DND-41 (cell line): ENCODE results near the gene ITFG1.
A peak's percentile ranks its signal among the peaks of the same experiment; 100 is the strongest.

Experiments
- ATAC-seq: fragments of 200-7000 bp; cut with Tn5 transposase; 3 replicates; pipeline ENCODE4 v1.9.1; 2021; ENCODE audit warnings: low read depth; ENCODE audit not compliant: insufficient read depth
- DNase-seq: peaks from one replicate; pipeline ENCODE4 v3.0.0-alpha.2; 2020
- H2AFZ ChIP-seq: 2 replicates; pipeline ENCODE4 v1.6.0; 2012; ENCODE audit warnings: low read depth, low read length
- H3K27ac ChIP-seq: 2 replicates; pipeline ENCODE4 v1.5.1; 2012; ENCODE audit warnings: low read length, inconsistent platforms
- H3K27me3 ChIP-seq: fragments of 200-600 bp; sonication (generic); 2 replicates; pipeline ENCODE4 v1.6.0; 2012; ENCODE audit warnings: low read length, mild to moderate bottlenecking, inconsistent platforms; ENCODE audit not compliant: insufficient read depth, poor library complexity
- H3K36me3 ChIP-seq: 2 replicates; pipeline ENCODE4 v1.5.1; 2012; ENCODE audit warnings: low read length, inconsistent platforms; ENCODE audit not compliant: insufficient read depth
- H3K4me1 ChIP-seq: 2 replicates; pipeline ENCODE4 v1.5.1; 2012; ENCODE audit warnings: mild to moderate bottlenecking, low read length; ENCODE audit not compliant: insufficient read depth
- H3K4me2 ChIP-seq: 2 replicates; pipeline ENCODE4 v1.6.0; 2012; ENCODE audit warnings: mild to moderate bottlenecking, moderate library complexity, low read length, inconsistent platforms; ENCODE audit not compliant: insufficient read depth
- H3K4me3 ChIP-seq, 2 experiments: fragments of 200-600 bp in 1 of 2; shearing (Covaris generic) in 1 of 2; 2 replicates each; pipeline ENCODE4 v1.5.1; 2012 to 2016; ENCODE audit warnings: inconsistent platforms in 2 of 2, low read length in 2 of 2, mild to moderate bottlenecking in 2 of 2, low read depth in 1 of 2, moderate library complexity in 1 of 2
- H3K79me2 ChIP-seq: 2 replicates; pipeline ENCODE4 v1.6.0; 2012; ENCODE audit warnings: low read length, inconsistent platforms; ENCODE audit not compliant: insufficient read depth
- H3K9ac ChIP-seq: 2 replicates; pipeline ENCODE4 v1.6.0; 2012; ENCODE audit warnings: low read depth, mild to moderate bottlenecking, inconsistent platforms, low read length, moderate library complexity
- H3K9me3 ChIP-seq: 2 replicates; pipeline ENCODE4 v1.5.1; 2012; ENCODE audit warnings: low read length, moderate library complexity, mild to moderate bottlenecking, inconsistent platforms; ENCODE audit not compliant: insufficient read depth, severe bottlenecking
- H4K20me1 ChIP-seq: 2 replicates; pipeline ENCODE4 v1.6.0; 2012; ENCODE audit warnings: low read length; ENCODE audit not compliant: insufficient read depth
- CTCF ChIP-seq: IDR thresholded peaks from 2 replicates; pipeline ENCODE4 v1.5.1; 2012; ENCODE audit warnings: borderline replicate concordance, low read length, moderate library complexity, mild to moderate bottlenecking; ENCODE audit not compliant: poor library complexity, severe bottlenecking; ENCODE audit errors: extremely low read depth
- EZH2 ChIP-seq: IDR thresholded peaks from 3 replicates; pipeline ENCODE4 v1.6.1; 2012; ENCODE audit warnings: borderline replicate concordance, low read depth, mild to moderate bottlenecking, moderate library complexity, low read length, inconsistent platforms; ENCODE audit not compliant: severe bottlenecking

The ITFG1 gene

DNA sequence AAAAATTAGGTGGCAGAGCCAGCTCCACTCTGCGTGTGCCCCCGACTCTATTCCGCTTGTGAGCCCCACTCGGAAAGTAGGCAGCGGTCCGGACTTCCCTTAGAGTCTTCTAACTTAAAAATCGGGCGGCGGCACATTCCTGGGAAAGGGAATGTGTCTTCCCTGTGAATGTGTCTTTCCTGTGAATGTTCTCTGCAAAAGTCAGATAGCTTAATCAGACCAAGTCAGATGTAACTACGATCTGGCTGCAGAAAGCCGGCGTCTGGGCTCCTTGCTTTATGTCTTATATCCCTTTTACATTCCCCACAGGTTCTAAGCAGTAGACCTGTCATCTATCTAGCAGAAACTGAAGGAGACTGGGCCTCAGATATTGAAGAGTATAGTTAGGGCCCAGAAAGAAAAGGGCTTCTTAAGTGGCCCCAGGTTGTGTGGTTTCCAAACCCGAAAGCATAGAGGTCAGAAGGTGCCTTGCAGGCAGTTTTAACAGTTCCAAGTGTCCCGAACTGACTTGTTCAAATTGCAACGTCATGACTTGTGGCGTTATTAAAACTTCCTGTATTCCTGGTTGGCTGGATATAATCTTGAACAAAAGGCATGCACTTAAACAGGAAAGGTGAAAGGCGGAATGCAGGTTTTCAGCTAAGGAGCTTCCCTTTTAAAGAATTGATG is 869 bp upstream of the ITFG1 start:
- peak overlapping the region; percentile 83 for H3K27ac ChIP-seq
- DNase-seq: peak; percentile 39
- peak overlapping the region; percentile 83 for H3K4me2 ChIP-seq
- peaks cover 56% of the 10 kb centered on the region for H3K4me1 ChIP-seq
- no peak for TF ChIP-seq EZH2
- TF ChIP-seq CTCF: peak; percentile 12
- H3K36me3 ChIP-seq: peaks cover 15% of the 10 kb centered on the region
- H2AFZ ChIP-seq: peak overlapping the region; percentile 91
- peaks cover 84% of the 10 kb centered on the region for H3K79me2 ChIP-seq
- H3K9ac ChIP-seq: peak overlapping the region; percentile 87
- H3K27me3 ChIP-seq: no peaks in the 10 kb centered on the region
- peak overlapping the region; percentile 71 to 72 for H3K4me3 ChIP-seq
- no peaks in the 10 kb centered on the region for H4K20me1 ChIP-seq
- no peaks in the 10 kb centered on the region for H3K9me3 ChIP-seq
- peak; percentile 34 for ATAC-seq

DNA sequence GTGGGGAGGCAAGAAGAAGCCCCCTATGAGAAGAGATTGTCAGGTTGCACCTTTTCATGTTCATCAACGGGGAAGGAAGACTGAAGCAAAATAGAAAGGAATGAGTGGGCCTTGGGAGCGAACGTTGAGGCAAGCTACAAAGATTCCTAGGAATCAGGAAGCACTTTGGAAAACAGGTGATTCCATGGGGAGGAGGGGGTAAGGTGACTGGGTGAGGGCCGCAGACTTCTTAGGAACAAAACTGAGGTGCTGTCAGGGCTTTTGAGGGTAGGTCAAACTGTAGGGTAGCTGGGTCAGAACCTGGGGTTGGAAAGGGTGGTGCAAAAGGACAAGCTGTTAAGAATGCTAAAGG is 528 bp downstream of the ITFG1 start:
- TF ChIP-seq EZH2 (no peak), CTCF (no peak)
- Histone ChIP-seq H3K4me2 (peak overlapping the region; percentile 77), H4K20me1 (no peaks in the 10 kb centered on the region), H3K27me3 (no peaks in the 10 kb centered on the region), H3K9me3 (no peaks in the 10 kb centered on the region), H3K4me1 (peaks cover 53% of the 10 kb centered on the region), H3K27ac (peak overlapping the region; percentile 83), H3K4me3 (peak overlapping the region; percentile 71 to 72), H3K36me3 (peaks cover 15% of the 10 kb centered on the region), H2AFZ (peak overlapping the region; percentile 91), H3K79me2 (peaks cover 79% of the 10 kb centered on the region), H3K9ac (peak overlapping the region; percentile 87)
- DNase-seq (no peak), ATAC-seq (no peak)

- Histone ChIP-seq H3K4me2 (peak overlapping the region; percentile 77), H4K20me1 (no peaks in the 10 kb centered on the region), H3K36me3 (peaks cover 19% of the 10 kb centered on the region), H3K27me3 (no peaks in the 10 kb centered on the region), H3K27ac (0 out of 2 replicates have a peak overlapping the region, but pooled peaks have one; percentile 12), H3K9me3 (no peaks in the 10 kb centered on the region), H2AFZ (no peak overlapping the region), H3K4me3 (peak overlapping the region; percentile 71 to 72; a peak in 3 of 4 replicates), H3K79me2 (peaks cover 79% of the 10 kb centered on the region), H3K4me1 (peaks cover 51% of the 10 kb centered on the region), H3K9ac (peak overlapping the region; percentile 87)
- no peak for DNase-seq
- no peak for ATAC-seq
- TF ChIP-seq CTCF (no peak), EZH2 (no peak)
Measured at GRCh38 chr16:47459603-47460002, 1.3 kb downstream of the ITFG1 start.
